ENCODE data around the gene TNFAIP8L3. TPM values are rescaled to one million over a fixed set of nuclear protein-coding genes. Genes with fewer than 3 reads are reported as not detected.

TNFAIP8L3 gene
- total and polyA plus RNA-seq, 9 of the 15 experiments (the other 6 are each of a cell fraction or from before 2014, with no cell fraction given) = 0.13 TPM; not detected in 8

GRCh38 chr15:51071578-51071977 is 23.1 kb downstream of the TNFAIP8L3 start:
- no peak overlapping the region for H3K4me3 ChIP-seq
- no peaks in the 10 kb centered on the region for H4K20me1 ChIP-seq (replicated peaks; ENCODE audit: control insufficient read depth, insufficient read depth, low read length)
- in situ Hi-C loops (cut with MboI) = no loop called here
- H3K9me3 ChIP-seq (replicated peaks; ENCODE audit: control insufficient read depth, insufficient read depth, low read depth, low read length) = no peaks in the 10 kb centered on the region
- intact Hi-C loops (cut with micrococcal nuclease) = no loop called here
- no peak overlapping the region for H3K27ac ChIP-seq (ENCODE audit: extremely low read depth, low read depth, low read length)
- no peak overlapping the region for H3K4me2 ChIP-seq (ENCODE audit: insufficient read depth, low read length)
- no peaks in the 10 kb centered on the region for H3K9me1 ChIP-seq (ENCODE audit: control insufficient read depth, insufficient read depth, low read length)
- FAIRE-seq (no peak), ATAC-seq (no peak), DNase-seq (ENCODE audit: extremely low read depth in 1 of 4, low spot score in 3 of 4) (no peak)
- peaks cover 0 to under 1% of the 10 kb centered on the region in 2 experiments; a peak in 3 of 5 replicates for H3K4me1 ChIP-seq (replicated peaks in 1 of 2; ENCODE audit: control insufficient read depth in 2 of 2, insufficient read depth in 2 of 2, low read length in 2 of 2)
- 0 out of 5 replicates have a peak, but pooled peaks cover 0 to 4% of the 10 kb centered on the region in 2 experiments for H3K27me3 ChIP-seq (ENCODE audit: control insufficient read depth in 2 of 2, insufficient read depth in 2 of 2, low read length in 2 of 2)
- no TSS peak for BruUV-seq (replicated peaks)
- TF ChIP-seq ZNF224 (CRISPR knock-in tag; IDR thresholded peaks at IDR 0.05) (no peak), NBN (IDR thresholded peaks at IDR 0.05; ENCODE audit: low read depth) (no peak), MEF2A (IDR thresholded peaks at IDR 0.05; ENCODE audit: control insufficient read depth, low read depth, low read length) (no peak), E2F1 (CRISPR knock-in tag; IDR thresholded peaks at IDR 0.05) (no peak), ZNF143 (CRISPR knock-in tag; IDR thresholded peaks at IDR 0.05) (no peak), TSC22D4 (tag; IDR thresholded peaks at IDR 0.05) (no peak), HCFC1 (IDR thresholded peaks at IDR 0.05; ENCODE audit: low read depth, low read length) (no peak), ZNF77 (CRISPR knock-in tag; IDR thresholded peaks at IDR 0.05) (no peak), ZNF41 (CRISPR knock-in tag; conservative IDR thresholded peaks at IDR 0.05) (no peak), NCOR1 (IDR thresholded peaks at IDR 0.05) (no peak), PHTF2 (CRISPR knock-in tag; IDR thresholded peaks at IDR 0.05) (no peak), RBM22 (IDR thresholded peaks at IDR 0.05; ENCODE audit: low read depth, low read length, poor library complexity, severe bottlenecking) (no peak), COPS2 (conservative IDR thresholded peaks at IDR 0.05) (no peak)
- H2AFZ ChIP-seq (ENCODE audit: low read depth, low read length) = no peak overlapping the region
- no peaks in the 10 kb centered on the region for H3K79me2 ChIP-seq (ENCODE audit: control insufficient read depth, insufficient read depth, low read length)
- 91% methylated on average over 1 of the region's 1 CpG for WGBS (ENCODE audit: insufficient coverage, low coverage, missing lambda C conversion rate)
- no peak overlapping the region for H3K9ac ChIP-seq (ENCODE audit: insufficient read depth in 1 of 2, low read depth in 2 of 2, low read length in 2 of 2)
- H3K36me3 ChIP-seq (ENCODE audit: control insufficient read depth, insufficient read depth, low read length) = no peaks in the 10 kb centered on the region
- POLR2A ChIA-PET = no interaction called here
- CTCF ChIA-PET (ENCODE audit: low intra/inter-chr PET ratio) = no interaction called here

All from K562 (cell line).